ENCODE data around the gene HERC2. TPM values are rescaled to one million over a fixed set of nuclear protein-coding genes. Genes with fewer than 3 reads are reported as not detected.
A peak's percentile ranks its signal among the peaks of the same experiment; 100 is the strongest.
"Not testable (repeated sequence)": the region's sequence is repeated elsewhere in the genome, so short reads cannot be mapped to it uniquely, and the experiment has no call there.

Gene HERC2
- total RNA-seq, 4 donors from 2014 or later = 74.1 to 106 (median 88.7) TPM

GRCh38 chr15:28125673-28126651, 196.0 kb downstream of the HERC2 start:
- Histone ChIP-seq H3K27ac (no peak overlapping the region), H3K27me3 (no peaks in the 10 kb centered on the region), H3K4me1 (no peaks in the 10 kb centered on the region), H3K9me3 (no peaks in the 10 kb centered on the region), H3K36me3 (peaks cover 0 to 80% (median 12%) of the 10 kb centered on the region in 3 donors), H3K4me3 (no peak overlapping the region)
- peak in 1 of 2 donors; percentile 66 for DNase-seq (ENCODE audit: low spot score in 2 of 2)
- 64 to 66% methylated on average over 17 of the region's 17 CpGs for WGBS, 2 donors
- TF ChIP-seq CTCF (IDR thresholded peaks at IDR 0.05) = peak; percentile 44 to 56 (median 50)
- TF ChIP-seq EP300 (IDR thresholded peaks at IDR 0.05) = no peak

- no peaks in the 10 kb centered on the region for H3K9me3 ChIP-seq
- TF ChIP-seq POLR2A (IDR thresholded peaks at IDR 0.05) (no peak), CTCF (IDR thresholded peaks at IDR 0.05) (no peak), EP300 (IDR thresholded peaks at IDR 0.05) (no peak)
- H3K27ac ChIP-seq = no peak overlapping the region
- no peaks in the 10 kb centered on the region for H3K4me1 ChIP-seq
- WGBS, 2 donors = 93 to 94% methylated on average over 10 of the region's 10 CpGs
- H3K4me3 ChIP-seq = no peak overlapping the region
- H3K27me3 ChIP-seq = no peaks in the 10 kb centered on the region
- DNase-seq (ENCODE audit: low spot score in 2 of 2) = no peak
- peaks cover 0 to 80% (median 13%) of the 10 kb centered on the region in 3 donors for H3K36me3 ChIP-seq
These were observed 197.1 kb downstream of the HERC2 start for GRCh38 chr15:28124841-28125240.

GRCh38 chr15:28123408-28124023, 198.5 kb downstream of the HERC2 start:
- 19 to 24% methylated on average over 6 of the region's 6 CpGs for WGBS, 2 donors
- Histone ChIP-seq H3K27ac (no peak overlapping the region), H3K4me1 (no peaks in the 10 kb centered on the region), H3K36me3 (peaks cover 0 to 80% (median 13%) of the 10 kb centered on the region in 3 donors), H3K4me3 (no peak overlapping the region), H3K9me3 (no peaks in the 10 kb centered on the region), H3K27me3 (no peaks in the 10 kb centered on the region)
- peak; percentile 29 to 79 for DNase-seq (ENCODE audit: low spot score in 2 of 2)
- TF ChIP-seq POLR2A (IDR thresholded peaks at IDR 0.05) (no peak), CTCF (IDR thresholded peaks at IDR 0.05) (peak; percentile 41 to 48 (median 43)), EP300 (IDR thresholded peaks at IDR 0.05) (no peak)

GRCh38 chr15:28122038-28122949, 199.7 kb downstream of the HERC2 start:
- TF ChIP-seq EP300 (IDR thresholded peaks at IDR 0.05) (no peak), POLR2A (IDR thresholded peaks at IDR 0.05) (no peak), CTCF (IDR thresholded peaks at IDR 0.05) (no peak)
- H3K36me3 ChIP-seq = peaks cover 0 to 83% (median 20%) of the 10 kb centered on the region in 3 donors
- H3K9me3 ChIP-seq = no peaks in the 10 kb centered on the region
- no peaks in the 10 kb centered on the region for H3K27me3 ChIP-seq
- H3K4me3 ChIP-seq = no peak overlapping the region
- no peak for DNase-seq (ENCODE audit: low spot score in 2 of 2)
- H3K4me1 ChIP-seq = no peaks in the 10 kb centered on the region
- WGBS, 2 donors = 85 to 87% methylated on average over 27 of the region's 28 CpGs
- H3K27ac ChIP-seq = no peak overlapping the region

GRCh38 chr15:28121577-28121976, 200.4 kb downstream of the HERC2 start:
- not testable (repeated sequence) for H3K27me3 ChIP-seq; H3K9me3 ChIP-seq; H3K4me3 ChIP-seq; H3K4me1 ChIP-seq; H3K27ac ChIP-seq; DNase-seq (ENCODE audit: low spot score in 2 of 2)
- 87 to 95% methylated on average over 12 to 14 of the region's 16 CpGs for WGBS, 2 donors
- H3K36me3 ChIP-seq = peaks cover 0 to 87% (median 20%) of the 10 kb centered on the region in 3 donors

All from tibial nerve (tissue), 4 donors.